ENCODE measurements around the gene BEGAIN.

BEGAIN gene

GRCh38 chr14:100547633-100548294 is 39.5 kb downstream of the BEGAIN start:
- no peak for DNase-seq

GRCh38 chr14:100546051-100546443 is 41.2 kb downstream of the BEGAIN start:
- DNase-seq: no peak

- no peak for DNase-seq
These were observed 41.9 kb downstream of the BEGAIN start for GRCh38 chr14:100545359-100545758.

GRCh38 chr14:100544506-100545141 is 42.6 kb downstream of the BEGAIN start:
- DNase-seq: no peak

- no peak for DNase-seq
These were observed 43.5 kb downstream of the BEGAIN start for GRCh38 chr14:100543471-100544455.

GRCh38 chr14:100542619-100543205 is 44.5 kb downstream of the BEGAIN start:
- no peak for DNase-seq

- DNase-seq: no peak
These were observed 45.3 kb downstream of the BEGAIN start for GRCh38 chr14:100541621-100542560.

GRCh38 chr14:100540926-100541620 is 46.1 kb downstream of the BEGAIN start:
- no peak for DNase-seq

- no peak for DNase-seq
These were observed 46.9 kb downstream of the BEGAIN start for GRCh38 chr14:100540141-100540925.

GRCh38 chr14:100539766-100540140 is 47.5 kb downstream of the BEGAIN start:
- DNase-seq: no peak

GRCh38 chr14:100539003-100539660 is 48.1 kb downstream of the BEGAIN start:
- DNase-seq: no peak

GRCh38 chr14:100538351-100539002 is 48.7 kb downstream of the BEGAIN start:
- DNase-seq: no peak

- no peak for DNase-seq
These were observed 49.5 kb downstream of the BEGAIN start for GRCh38 chr14:100537446-100538350.

GRCh38 chr14:100536721-100537445 is 50.3 kb downstream of the BEGAIN start:
- DNase-seq: peak in 1 of 2 experiments; percentile 26

- no peak for DNase-seq
These were observed 51.1 kb downstream of the BEGAIN start for GRCh38 chr14:100536121-100536510.

- no peak for DNase-seq
These were observed 51.7 kb downstream of the BEGAIN start for GRCh38 chr14:100535287-100536120.

Data from cerebellar nuclear complex (tissue), 1 donor.